ENCODE measurements around the gene DLGAP1.

The DLGAP1 gene

DNA sequence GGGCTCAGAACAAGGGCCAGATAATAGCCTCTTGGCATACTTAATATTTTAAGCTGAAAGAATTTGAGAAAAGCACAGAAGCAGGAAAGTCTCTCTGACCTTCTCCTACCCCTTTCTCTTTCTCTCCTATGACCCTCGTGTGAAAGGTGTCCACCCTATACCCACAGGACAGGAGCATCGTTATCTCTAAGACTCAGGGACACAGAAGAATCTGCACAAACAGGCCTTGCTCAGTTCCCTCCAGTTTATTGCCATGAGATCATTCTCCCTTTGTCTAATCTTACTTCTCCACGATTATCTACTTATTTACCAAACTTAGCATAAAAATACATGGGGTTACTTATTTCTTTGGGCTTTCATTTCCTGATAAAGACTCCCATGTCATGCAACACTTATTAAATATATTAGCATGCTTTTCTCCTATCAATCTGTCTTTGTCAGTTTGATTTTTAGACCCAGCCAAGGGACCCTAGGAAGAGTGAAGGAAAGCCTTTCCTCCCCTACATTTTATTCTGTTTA lies 370.7 kb downstream of the DLGAP1 start:
- Histone ChIP-seq H2BK15ac (replicated peaks; ENCODE audit: low read depth) (no peak overlapping the region), H2BK5ac (ENCODE audit: low read length) (no peak overlapping the region), H3K27ac (ENCODE audit: low read depth, low read length) (no peak overlapping the region), H2BK120ac (ENCODE audit: low read depth, low read length) (no peak overlapping the region), H3K36me3 (ENCODE audit: control insufficient read depth, insufficient read depth, low read length) (no peaks in the 10 kb centered on the region), H3K27me3 (ENCODE audit: insufficient read depth, low read length, poor library complexity) (no peaks in the 10 kb centered on the region), H4K5ac (ENCODE audit: low read length) (no peak overlapping the region), H2AK5ac (ENCODE audit: low read length) (no peak overlapping the region), H3K56ac (ENCODE audit: low read length) (no peak overlapping the region), H3K4ac (ENCODE audit: low read depth, low read length) (no peak overlapping the region), H3K9ac (ENCODE audit: low read length) (no peak overlapping the region), H3K4me1 (ENCODE audit: control insufficient read depth, low read depth, low read length) (no peaks in the 10 kb centered on the region), H3K18ac (ENCODE audit: low read length) (no peak overlapping the region), H4K8ac (ENCODE audit: low read depth, low read length) (no peak overlapping the region), H3K4me2 (ENCODE audit: low read length) (no peak overlapping the region), H3K79me2 (ENCODE audit: control insufficient read depth, insufficient read depth, low read length) (no peaks in the 10 kb centered on the region), H3K23ac (ENCODE audit: low read length) (no peak overlapping the region), H3K79me1 (ENCODE audit: low read length) (no peaks in the 10 kb centered on the region), H3K4me3 (ENCODE audit: low read length) (no peak overlapping the region)
- no CpG with 5 or more reads among the region's 3 CpGs for WGBS (ENCODE audit: extremely low coverage, insufficient coverage, low lambda C conversion rate)
- no peak for DNase-seq

GRCh38 chr18:4078246-4078645 lies 376.9 kb downstream of the DLGAP1 start:
- H4K5ac ChIP-seq (ENCODE audit: low read length) = no peak overlapping the region
- WGBS (ENCODE audit: extremely low coverage, insufficient coverage, low lambda C conversion rate) = no CpG with 5 or more reads among the region's 4 CpGs
- H3K4me3 ChIP-seq (ENCODE audit: low read length) = no peak overlapping the region
- no peak overlapping the region for H3K27ac ChIP-seq (ENCODE audit: low read depth, low read length)
- no peak overlapping the region for H3K18ac ChIP-seq (ENCODE audit: low read length)
- no peak overlapping the region for H3K9ac ChIP-seq (ENCODE audit: low read length)
- H4K8ac ChIP-seq (ENCODE audit: low read depth, low read length) = no peak overlapping the region
- H2AK5ac ChIP-seq (ENCODE audit: low read length) = no peak overlapping the region
- H3K4me1 ChIP-seq (ENCODE audit: control insufficient read depth, low read depth, low read length) = no peaks in the 10 kb centered on the region
- no peak overlapping the region for H2BK120ac ChIP-seq (ENCODE audit: low read depth, low read length)
- H3K79me2 ChIP-seq (ENCODE audit: control insufficient read depth, insufficient read depth, low read length) = no peaks in the 10 kb centered on the region
- H3K4ac ChIP-seq (ENCODE audit: low read depth, low read length) = no peak overlapping the region
- no peak overlapping the region for H3K56ac ChIP-seq (ENCODE audit: low read length)
- no peak for DNase-seq
- H3K23ac ChIP-seq (ENCODE audit: low read length) = no peak overlapping the region
- H3K79me1 ChIP-seq (ENCODE audit: low read length) = no peaks in the 10 kb centered on the region
- H3K4me2 ChIP-seq (ENCODE audit: low read length) = no peak overlapping the region
- H3K27me3 ChIP-seq (ENCODE audit: insufficient read depth, low read length, poor library complexity) = no peaks in the 10 kb centered on the region
- H2BK15ac ChIP-seq (replicated peaks; ENCODE audit: low read depth) = no peak overlapping the region
- H2BK5ac ChIP-seq (ENCODE audit: low read length) = no peak overlapping the region
- no peaks in the 10 kb centered on the region for H3K36me3 ChIP-seq (ENCODE audit: control insufficient read depth, insufficient read depth, low read length)

DNA sequence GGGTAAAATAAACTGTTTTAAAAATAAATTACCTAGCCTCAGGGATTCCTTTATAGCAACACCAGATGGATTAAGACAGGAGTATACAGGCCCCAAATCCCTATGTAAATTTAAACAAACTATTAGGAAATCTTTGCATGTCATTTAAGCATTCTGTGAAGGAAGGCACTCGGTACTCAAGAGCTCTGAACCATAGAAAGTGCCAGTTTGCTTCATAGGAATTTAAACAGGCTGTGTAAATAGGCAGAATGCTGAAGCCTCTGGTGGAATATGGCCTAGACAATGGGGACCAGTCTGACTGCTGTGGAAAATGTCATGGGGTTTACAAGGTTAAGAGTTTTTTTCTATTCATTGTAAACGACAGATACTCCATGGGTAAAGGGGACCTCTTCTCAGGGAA lies 377.4 kb downstream of the DLGAP1 start:
- H3K4me3 ChIP-seq (ENCODE audit: low read length) = no peak overlapping the region
- no peak overlapping the region for H4K8ac ChIP-seq (ENCODE audit: low read depth, low read length)
- no peak overlapping the region for H3K56ac ChIP-seq (ENCODE audit: low read length)
- no peak overlapping the region for H2BK120ac ChIP-seq (ENCODE audit: low read depth, low read length)
- no peak overlapping the region for H3K9ac ChIP-seq (ENCODE audit: low read length)
- no peak overlapping the region for H3K27ac ChIP-seq (ENCODE audit: low read depth, low read length)
- H2AK5ac ChIP-seq (ENCODE audit: low read length) = no peak overlapping the region
- no peak overlapping the region for H3K18ac ChIP-seq (ENCODE audit: low read length)
- H3K27me3 ChIP-seq (ENCODE audit: insufficient read depth, low read length, poor library complexity) = no peaks in the 10 kb centered on the region
- H3K23ac ChIP-seq (ENCODE audit: low read length) = no peak overlapping the region
- H3K79me2 ChIP-seq (ENCODE audit: control insufficient read depth, insufficient read depth, low read length) = no peaks in the 10 kb centered on the region
- no CpG with 5 or more reads among the region's 2 CpGs for WGBS (ENCODE audit: extremely low coverage, insufficient coverage, low lambda C conversion rate)
- H3K4me1 ChIP-seq (ENCODE audit: control insufficient read depth, low read depth, low read length) = no peaks in the 10 kb centered on the region
- DNase-seq = no peak
- H4K5ac ChIP-seq (ENCODE audit: low read length) = no peak overlapping the region
- H3K4me2 ChIP-seq (ENCODE audit: low read length) = no peak overlapping the region
- H2BK15ac ChIP-seq (replicated peaks; ENCODE audit: low read depth) = no peak overlapping the region
- no peak overlapping the region for H2BK5ac ChIP-seq (ENCODE audit: low read length)
- no peak overlapping the region for H3K4ac ChIP-seq (ENCODE audit: low read depth, low read length)
- H3K79me1 ChIP-seq (ENCODE audit: low read length) = no peaks in the 10 kb centered on the region
- no peaks in the 10 kb centered on the region for H3K36me3 ChIP-seq (ENCODE audit: control insufficient read depth, insufficient read depth, low read length)

DNA sequence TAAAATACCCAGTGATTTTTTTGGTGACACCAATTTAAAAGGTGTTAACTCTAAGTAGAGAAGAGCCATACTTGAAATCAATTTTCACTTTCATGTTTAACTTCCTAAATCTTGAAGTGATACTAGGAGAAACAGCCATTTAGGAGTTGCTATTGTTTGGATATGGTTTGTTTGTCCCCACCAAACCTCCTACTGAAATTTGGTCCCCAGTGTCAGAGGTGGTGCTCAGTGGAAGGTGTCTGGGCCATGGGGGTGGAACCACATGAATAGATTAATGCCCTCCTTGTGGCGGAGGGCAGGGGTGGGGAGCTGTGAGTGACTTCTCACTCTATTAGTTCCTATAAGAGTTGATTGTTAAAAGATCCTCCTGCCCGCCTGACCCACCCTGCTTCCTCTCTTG lies 377.9 kb downstream of the DLGAP1 start:
- H3K9ac ChIP-seq (ENCODE audit: low read length) = no peak overlapping the region
- H3K27ac ChIP-seq (ENCODE audit: low read depth, low read length) = no peak overlapping the region
- no peaks in the 10 kb centered on the region for H3K4me1 ChIP-seq (ENCODE audit: control insufficient read depth, low read depth, low read length)
- H2BK120ac ChIP-seq (ENCODE audit: low read depth, low read length) = no peak overlapping the region
- H3K4me3 ChIP-seq (ENCODE audit: low read length) = no peak overlapping the region
- H4K5ac ChIP-seq (ENCODE audit: low read length) = no peak overlapping the region
- H3K23ac ChIP-seq (ENCODE audit: low read length) = no peak overlapping the region
- no peak overlapping the region for H4K8ac ChIP-seq (ENCODE audit: low read depth, low read length)
- H3K27me3 ChIP-seq (ENCODE audit: insufficient read depth, low read length, poor library complexity) = no peaks in the 10 kb centered on the region
- no peak overlapping the region for H2BK5ac ChIP-seq (ENCODE audit: low read length)
- no peak overlapping the region for H3K4ac ChIP-seq (ENCODE audit: low read depth, low read length)
- H3K79me1 ChIP-seq (ENCODE audit: low read length) = no peaks in the 10 kb centered on the region
- no CpG with 5 or more reads among the region's 2 CpGs for WGBS (ENCODE audit: extremely low coverage, insufficient coverage, low lambda C conversion rate)
- H3K36me3 ChIP-seq (ENCODE audit: control insufficient read depth, insufficient read depth, low read length) = no peaks in the 10 kb centered on the region
- H3K4me2 ChIP-seq (ENCODE audit: low read length) = no peak overlapping the region
- H3K18ac ChIP-seq (ENCODE audit: low read length) = no peak overlapping the region
- no peak overlapping the region for H2AK5ac ChIP-seq (ENCODE audit: low read length)
- H2BK15ac ChIP-seq (replicated peaks; ENCODE audit: low read depth) = no peak overlapping the region
- H3K79me2 ChIP-seq (ENCODE audit: control insufficient read depth, insufficient read depth, low read length) = no peaks in the 10 kb centered on the region
- no peak overlapping the region for H3K56ac ChIP-seq (ENCODE audit: low read length)
- no peak for DNase-seq

- no peak overlapping the region for H3K27ac ChIP-seq (ENCODE audit: low read depth, low read length)
These were observed 380.5 kb downstream of the DLGAP1 start for GRCh38 chr18:4074647-4075046.

DNA sequence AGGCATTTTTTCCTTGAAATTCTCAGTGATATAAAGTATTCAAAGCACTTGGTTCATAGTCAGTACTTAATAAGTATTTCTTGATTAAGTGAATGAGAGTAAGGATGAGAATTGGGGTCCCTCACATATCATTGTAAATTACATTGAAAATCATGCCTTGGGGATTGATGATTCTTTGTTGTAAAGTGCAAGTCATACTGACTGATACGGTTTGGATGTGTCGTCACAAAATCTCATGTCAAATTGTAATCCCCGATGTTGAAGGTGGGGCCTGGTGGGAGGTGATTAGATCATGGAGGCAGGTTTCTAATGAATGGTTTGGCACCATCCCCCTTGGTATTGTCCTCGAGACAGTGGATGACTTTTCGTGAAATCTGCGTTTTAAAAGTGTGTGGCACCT lies 385.9 kb downstream of the DLGAP1 start:
- H3K79me2 ChIP-seq (ENCODE audit: control insufficient read depth, insufficient read depth, low read length) = no peaks in the 10 kb centered on the region
- H3K18ac ChIP-seq (ENCODE audit: low read length) = no peak overlapping the region
- H2AK5ac ChIP-seq (ENCODE audit: low read length) = no peak overlapping the region
- no peak overlapping the region for H3K56ac ChIP-seq (ENCODE audit: low read length)
- no peak overlapping the region for H4K8ac ChIP-seq (ENCODE audit: low read depth, low read length)
- no peak overlapping the region for H3K27ac ChIP-seq (ENCODE audit: low read depth, low read length)
- no peak overlapping the region for H4K5ac ChIP-seq (ENCODE audit: low read length)
- no peak overlapping the region for H3K23ac ChIP-seq (ENCODE audit: low read length)
- H2BK15ac ChIP-seq (replicated peaks; ENCODE audit: low read depth) = no peak overlapping the region
- no peak overlapping the region for H2BK5ac ChIP-seq (ENCODE audit: low read length)
- H3K27me3 ChIP-seq (ENCODE audit: insufficient read depth, low read length, poor library complexity) = no peaks in the 10 kb centered on the region
- no peak for DNase-seq
- H3K36me3 ChIP-seq (ENCODE audit: control insufficient read depth, insufficient read depth, low read length) = no peaks in the 10 kb centered on the region
- WGBS (ENCODE audit: extremely low coverage, insufficient coverage, low lambda C conversion rate) = no CpG with 5 or more reads among the region's 6 CpGs
- H3K4me3 ChIP-seq (ENCODE audit: low read length) = no peak overlapping the region
- H2BK120ac ChIP-seq (ENCODE audit: low read depth, low read length) = no peak overlapping the region
- no peak overlapping the region for H3K4ac ChIP-seq (ENCODE audit: low read depth, low read length)
- H3K79me1 ChIP-seq (ENCODE audit: low read length) = no peaks in the 10 kb centered on the region
- H3K4me1 ChIP-seq (ENCODE audit: control insufficient read depth, low read depth, low read length) = no peaks in the 10 kb centered on the region
- no peak overlapping the region for H3K9ac ChIP-seq (ENCODE audit: low read length)
- H3K4me2 ChIP-seq (ENCODE audit: low read length) = no peak overlapping the region

More at GRCh38 chr18:4074647-4075046, 380.5 kb downstream of the DLGAP1 start:
- Histone ChIP-seq H3K4me1 (ENCODE audit: control insufficient read depth, low read depth, low read length) (no peaks in the 10 kb centered on the region), H3K4me2 (ENCODE audit: low read length) (no peak overlapping the region), H4K8ac (ENCODE audit: low read depth, low read length) (no peak overlapping the region), H3K23ac (ENCODE audit: low read length) (no peak overlapping the region), H2BK5ac (ENCODE audit: low read length) (no peak overlapping the region), H4K5ac (ENCODE audit: low read length) (no peak overlapping the region), H3K4ac (ENCODE audit: low read depth, low read length) (no peak overlapping the region), H3K9ac (ENCODE audit: low read length) (no peak overlapping the region), H3K56ac (ENCODE audit: low read length) (no peak overlapping the region), H2AK5ac (ENCODE audit: low read length) (no peak overlapping the region), H3K4me3 (ENCODE audit: low read length) (no peak overlapping the region), H3K36me3 (ENCODE audit: control insufficient read depth, insufficient read depth, low read length) (no peaks in the 10 kb centered on the region), H3K18ac (ENCODE audit: low read length) (no peak overlapping the region), H3K79me1 (ENCODE audit: low read length) (no peaks in the 10 kb centered on the region), H2BK120ac (ENCODE audit: low read depth, low read length) (no peak overlapping the region), H3K27me3 (ENCODE audit: insufficient read depth, low read length, poor library complexity) (no peaks in the 10 kb centered on the region), H3K79me2 (ENCODE audit: control insufficient read depth, insufficient read depth, low read length) (no peaks in the 10 kb centered on the region), H2BK15ac (replicated peaks; ENCODE audit: low read depth) (no peak overlapping the region)
- no CpG with 5 or more reads among the region's 3 CpGs for WGBS (ENCODE audit: extremely low coverage, insufficient coverage, low lambda C conversion rate)
- DNase-seq = no peak
